Measurements from ENCODE around the gene TLN1. TPM values are rescaled to one million over a fixed set of nuclear protein-coding genes. Genes with fewer than 3 reads are reported as not detected.
A peak's percentile ranks its signal among the peaks of the same experiment; 100 is the strongest.

The TLN1 gene
- total RNA-seq, 1 donor from 2014 or later, result 56.2 TPM

DNA sequence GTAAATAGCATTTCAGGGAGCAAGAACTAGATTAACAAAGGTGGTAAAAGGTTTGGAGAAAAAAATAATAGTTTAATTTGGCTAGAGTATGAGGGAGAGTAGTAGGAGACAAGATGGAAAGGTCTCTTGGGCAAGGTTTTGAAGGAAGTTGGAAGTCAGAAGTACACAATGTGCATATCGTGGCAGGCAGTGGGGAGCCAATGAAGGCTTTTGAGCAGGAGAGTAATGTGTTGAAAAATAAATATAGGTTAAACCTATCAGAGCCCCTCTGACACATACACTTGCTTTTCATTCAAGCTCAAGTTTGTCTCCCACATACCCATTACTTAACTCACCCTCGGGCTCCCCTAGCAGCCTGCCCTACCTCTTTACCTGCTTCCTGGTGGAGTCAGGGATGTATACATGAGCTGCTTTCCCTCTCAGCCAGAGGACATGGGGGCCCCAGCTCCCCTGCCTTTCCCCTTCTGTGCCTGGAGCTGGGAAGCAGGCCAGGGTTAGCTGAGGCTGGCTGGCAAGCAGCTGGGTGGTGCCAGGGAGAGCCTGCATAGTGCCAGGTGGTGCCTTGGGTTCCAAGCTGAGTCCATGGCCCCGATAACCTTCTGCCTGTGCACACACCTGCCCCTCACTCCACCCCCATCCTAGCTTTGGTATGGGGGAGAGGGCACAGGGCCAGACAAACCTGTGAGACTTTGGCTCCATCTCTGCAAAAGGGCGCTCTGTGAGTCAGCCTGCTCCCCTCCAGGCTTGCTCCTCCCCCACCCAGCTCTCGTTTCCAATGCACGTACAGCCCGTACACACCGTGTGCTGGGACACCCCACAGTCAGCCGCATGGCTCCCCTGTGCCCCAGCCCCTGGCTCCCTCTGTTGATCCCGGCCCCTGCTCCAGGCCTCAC lies 58.6 kb downstream of the TLN1 start, which contains the start of gene CA9:
Gene CA9, plus strand, starts transcription at position 797 of the 893 bp plus-strand sequence. Its CDS starts 32 bp downstream, at position 829.
- DNase-seq, result no peak
- Mint-ChIP-seq H3K4me3 (ENCODE audit: unreplicated experiment) (peak within 1 kb of the TSS; percentile 79), H3K27me3 (ENCODE audit: unreplicated experiment) (peaks cover 4% of the 10 kb centered on the region), H3K36me3 (ENCODE audit: unreplicated experiment) (no peaks in the 10 kb centered on the region), H3K9me3 (ENCODE audit: unreplicated experiment) (peaks cover 6% of the 10 kb centered on the region), H3K27ac (ENCODE audit: unreplicated experiment) (no peak within 1 kb of the TSS), H3K4me1 (ENCODE audit: low read depth, unreplicated experiment) (peaks cover 3% of the 10 kb centered on the region)
- TF ChIP-seq, protein P1, sequence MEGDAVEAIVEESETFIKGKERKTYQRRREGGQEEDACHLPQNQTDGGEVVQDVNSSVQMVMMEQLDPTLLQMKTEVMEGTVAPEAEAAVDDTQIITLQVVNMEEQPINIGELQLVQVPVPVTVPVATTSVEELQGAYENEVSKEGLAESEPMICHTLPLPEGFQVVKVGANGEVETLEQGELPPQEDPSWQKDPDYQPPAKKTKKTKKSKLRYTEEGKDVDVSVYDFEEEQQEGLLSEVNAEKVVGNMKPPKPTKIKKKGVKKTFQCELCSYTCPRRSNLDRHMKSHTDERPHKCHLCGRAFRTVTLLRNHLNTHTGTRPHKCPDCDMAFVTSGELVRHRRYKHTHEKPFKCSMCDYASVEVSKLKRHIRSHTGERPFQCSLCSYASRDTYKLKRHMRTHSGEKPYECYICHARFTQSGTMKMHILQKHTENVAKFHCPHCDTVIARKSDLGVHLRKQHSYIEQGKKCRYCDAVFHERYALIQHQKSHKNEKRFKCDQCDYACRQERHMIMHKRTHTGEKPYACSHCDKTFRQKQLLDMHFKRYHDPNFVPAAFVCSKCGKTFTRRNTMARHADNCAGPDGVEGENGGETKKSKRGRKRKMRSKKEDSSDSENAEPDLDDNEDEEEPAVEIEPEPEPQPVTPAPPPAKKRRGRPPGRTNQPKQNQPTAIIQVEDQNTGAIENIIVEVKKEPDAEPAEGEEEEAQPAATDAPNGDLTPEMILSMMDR (IDR thresholded peaks at IDR 0.05; ENCODE audit: partially characterized antibody, unreplicated experiment), result no peak

GRCh38 chr9:35669331-35670145 lies 62.5 kb downstream of the TLN1 start:
- Mint-ChIP-seq H3K9me3 (ENCODE audit: unreplicated experiment) (peaks cover 3% of the 10 kb centered on the region), H3K4me3 (ENCODE audit: unreplicated experiment) (no peak overlapping the region)
- TF ChIP-seq, protein P1 (IDR thresholded peaks at IDR 0.05; ENCODE audit: partially characterized antibody, unreplicated experiment), result no peak

DNA sequence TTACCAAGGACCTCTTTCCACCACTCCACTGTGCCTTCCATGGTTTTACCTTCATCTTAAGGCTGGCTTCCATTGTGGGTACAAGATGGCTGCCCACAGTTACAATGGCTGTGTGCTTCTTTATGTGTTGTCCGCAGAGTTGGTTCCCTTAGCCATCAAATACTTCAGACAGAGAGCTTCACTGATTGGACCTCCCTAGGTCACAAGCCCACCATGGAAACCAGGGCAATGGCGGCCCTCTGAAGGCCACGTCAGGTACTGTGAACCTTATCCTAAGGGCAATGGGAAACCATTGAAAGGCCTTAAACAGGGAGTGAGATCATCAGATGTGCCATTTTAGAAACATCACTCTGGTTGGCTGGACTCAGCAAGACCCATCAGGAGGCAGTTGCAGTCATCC lies 64.1 kb downstream of the TLN1 start:
- peaks cover 4% of the 10 kb centered on the region for H3K27me3 Mint-ChIP-seq (ENCODE audit: unreplicated experiment)
- peaks cover 1% of the 10 kb centered on the region for H3K9me3 Mint-ChIP-seq (ENCODE audit: unreplicated experiment)
- H3K4me1 Mint-ChIP-seq (ENCODE audit: low read depth, unreplicated experiment), result no peaks in the 10 kb centered on the region
- H3K36me3 Mint-ChIP-seq (ENCODE audit: unreplicated experiment), result peaks cover 4% of the 10 kb centered on the region
- no peak overlapping the region for H3K27ac Mint-ChIP-seq (ENCODE audit: unreplicated experiment)
- TF ChIP-seq, protein P1 (IDR thresholded peaks at IDR 0.05; ENCODE audit: partially characterized antibody, unreplicated experiment), result no peak
- no peak for DNase-seq
- no peak overlapping the region for H3K4me3 Mint-ChIP-seq (ENCODE audit: unreplicated experiment)

More at GRCh38 chr9:35669331-35670145, 62.5 kb downstream of the TLN1 start:
- Mint-ChIP-seq H3K27me3 (ENCODE audit: unreplicated experiment) (peaks cover 6% of the 10 kb centered on the region), H3K27ac (ENCODE audit: unreplicated experiment) (no peak overlapping the region), H3K36me3 (ENCODE audit: unreplicated experiment) (peaks cover 4% of the 10 kb centered on the region), H3K4me1 (ENCODE audit: low read depth, unreplicated experiment) (no peaks in the 10 kb centered on the region)
- no peak for DNase-seq

DNA sequence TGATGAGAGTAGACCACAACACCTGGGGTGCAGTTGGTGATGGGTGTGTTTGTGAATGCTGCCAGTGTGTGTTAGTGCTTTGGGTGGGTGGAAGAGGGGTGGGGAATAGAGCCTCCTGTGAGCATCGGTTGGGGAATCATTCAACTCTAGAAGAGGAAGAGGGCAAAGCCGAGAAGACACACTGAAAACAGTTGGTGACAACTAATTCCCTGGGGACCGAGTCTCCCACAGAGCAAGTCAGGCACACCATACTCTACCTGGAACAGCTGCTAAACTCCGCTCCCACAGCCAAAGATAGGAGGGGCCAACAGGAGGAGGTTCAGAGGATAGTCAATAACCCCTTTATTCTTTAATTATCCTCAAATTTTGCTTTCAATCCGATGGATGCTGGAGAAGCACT lies 65.4 kb downstream of the TLN1 start:
- H3K27ac Mint-ChIP-seq (ENCODE audit: unreplicated experiment), result no peak overlapping the region
- TF ChIP-seq, protein P1 (IDR thresholded peaks at IDR 0.05; ENCODE audit: partially characterized antibody, unreplicated experiment), result no peak
- DNase-seq, result no peak
- H3K4me1 Mint-ChIP-seq (ENCODE audit: low read depth, unreplicated experiment), result no peaks in the 10 kb centered on the region
- H3K4me3 Mint-ChIP-seq (ENCODE audit: unreplicated experiment), result no peak overlapping the region
- peaks cover 4% of the 10 kb centered on the region for H3K36me3 Mint-ChIP-seq (ENCODE audit: unreplicated experiment)
- peaks cover 1% of the 10 kb centered on the region for H3K9me3 Mint-ChIP-seq (ENCODE audit: unreplicated experiment)
- H3K27me3 Mint-ChIP-seq (ENCODE audit: unreplicated experiment), result peaks cover 6% of the 10 kb centered on the region

Data from glutamatergic neuron (in vitro differentiated cells).